ENCODE results near the gene ANKRD23.

Gene ANKRD23

DNA sequence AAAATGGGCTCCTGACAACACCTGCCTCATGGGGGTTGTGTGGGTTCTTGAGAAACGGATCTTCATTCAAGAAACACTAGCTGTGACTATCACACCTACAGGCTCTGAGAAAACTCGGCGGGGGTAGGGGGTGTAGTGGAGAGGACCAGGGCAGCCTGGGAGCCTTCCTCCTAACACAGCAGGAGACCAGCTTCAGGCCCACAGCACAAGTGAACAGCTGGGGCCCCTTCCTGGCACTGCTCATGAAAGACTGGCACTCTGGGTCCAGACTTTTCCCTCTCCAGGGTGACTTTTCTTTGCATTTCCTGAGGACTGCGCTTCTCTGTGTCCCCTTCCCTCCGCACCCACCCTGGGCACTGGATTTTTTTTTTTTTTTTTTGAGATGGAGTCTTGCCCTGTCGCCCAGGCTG, 33.2 kb upstream of the ANKRD23 start:
- DNase-seq (ENCODE audit: low read depth): no peak

DNA sequence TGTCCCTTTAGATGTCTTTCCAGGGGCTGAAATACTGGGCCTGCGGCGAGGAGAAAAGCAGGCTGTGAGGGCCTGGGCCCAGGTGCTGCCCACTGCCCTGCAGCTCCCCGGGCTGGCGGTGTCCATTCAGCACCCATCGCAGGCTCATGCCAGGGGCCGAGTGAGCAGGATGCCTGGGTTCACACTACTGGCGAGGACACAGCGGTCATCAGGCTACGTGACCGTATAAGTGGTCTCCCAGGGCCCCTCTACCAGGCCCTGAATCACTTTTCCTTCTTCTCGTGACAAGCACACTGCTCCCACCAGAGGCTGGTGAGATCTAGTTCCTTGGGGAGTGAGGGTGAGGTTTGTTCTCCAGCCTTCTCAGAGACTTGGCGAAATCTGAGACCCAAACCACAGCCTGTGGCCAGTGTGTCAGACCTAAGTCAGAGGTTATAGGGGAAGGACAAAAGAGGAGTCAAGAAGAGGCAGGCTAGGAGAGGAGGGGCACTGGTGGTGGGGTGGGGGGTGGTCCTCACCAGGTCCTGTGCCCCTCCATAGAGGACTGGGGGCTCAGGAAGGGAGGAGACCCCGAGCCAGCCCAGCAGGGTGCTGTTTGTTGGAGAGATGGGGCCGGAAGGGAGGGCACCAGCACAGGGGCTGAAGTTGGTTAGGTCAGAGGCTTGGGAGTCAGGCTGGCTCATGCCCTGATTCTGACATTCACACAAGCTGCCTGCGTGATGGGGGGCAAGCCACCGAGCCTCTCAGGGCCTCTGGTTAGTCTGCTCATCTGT, 32.6 kb upstream of the ANKRD23 start:
- no peak for DNase-seq (ENCODE audit: low read depth)

DNA sequence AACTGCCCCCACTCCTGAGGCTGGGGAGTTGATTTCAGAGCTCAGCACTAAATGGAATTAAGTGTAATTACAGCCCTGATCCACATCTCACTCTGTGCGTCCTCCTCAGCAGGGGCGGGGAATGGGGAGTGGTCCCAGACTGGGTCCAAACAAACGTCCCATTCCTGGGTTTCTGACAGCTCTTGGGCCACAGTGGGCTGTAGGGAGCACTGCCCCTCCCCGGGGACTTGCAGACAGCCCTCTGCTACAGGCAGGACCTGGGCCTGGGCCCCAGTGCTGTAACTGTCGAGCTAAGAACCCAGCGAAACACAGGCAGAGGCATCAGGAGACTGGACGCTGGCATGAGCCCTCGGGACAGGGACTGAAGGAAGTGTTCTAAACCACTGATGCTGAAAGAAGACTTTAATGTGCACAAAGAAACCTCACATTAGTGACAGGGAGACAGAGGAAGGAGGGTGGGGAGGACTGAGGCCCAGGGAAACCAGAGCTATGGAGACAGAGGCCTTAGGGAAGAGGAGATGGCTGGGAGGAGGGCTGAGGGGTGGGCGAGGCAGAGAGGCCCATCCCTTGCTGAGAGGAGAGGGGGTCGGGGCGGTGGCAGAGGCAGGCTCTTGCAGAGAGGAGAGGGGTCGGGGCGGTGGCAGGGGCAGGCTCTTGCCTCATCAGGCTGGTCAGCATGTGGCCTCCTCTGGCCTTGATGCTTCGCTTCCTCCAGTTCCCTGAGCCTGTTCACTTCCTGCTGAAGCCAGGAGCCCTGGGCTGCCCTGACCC, 31.9 kb upstream of the ANKRD23 start:
- DNase-seq (ENCODE audit: low read depth): no peak

DNA sequence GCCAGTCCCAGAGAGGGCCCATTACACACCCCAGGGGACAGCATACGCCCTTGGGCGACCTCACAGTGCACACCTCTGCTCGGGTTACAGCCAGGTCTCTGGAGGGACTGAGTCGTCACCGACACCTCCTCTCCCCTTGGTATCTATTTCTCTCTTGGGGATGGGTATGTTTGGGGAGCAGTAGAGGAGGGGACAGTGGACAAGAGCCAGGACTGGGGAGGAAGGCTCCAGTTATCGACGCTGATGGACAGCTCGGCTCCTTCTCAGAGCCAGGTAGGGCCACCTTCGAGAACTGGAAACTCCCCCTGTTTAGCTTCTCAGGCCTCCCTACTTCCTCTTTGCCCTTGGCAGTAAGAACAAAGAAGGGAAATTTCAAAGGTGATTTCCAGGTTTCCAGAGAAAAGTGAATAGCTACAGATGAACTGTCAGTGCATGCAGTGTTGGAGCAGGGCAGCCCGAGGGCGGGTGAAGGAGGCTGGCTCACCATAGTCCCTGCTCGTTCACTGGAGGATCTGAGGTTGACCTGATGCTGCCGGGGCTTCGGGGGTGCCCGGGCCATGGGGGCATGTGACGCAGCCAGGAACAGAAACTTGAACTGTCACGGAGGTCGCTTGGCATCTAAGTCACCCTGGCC, 30.5 kb upstream of the ANKRD23 start:
- DNase-seq (ENCODE audit: low read depth): no peak

DNA sequence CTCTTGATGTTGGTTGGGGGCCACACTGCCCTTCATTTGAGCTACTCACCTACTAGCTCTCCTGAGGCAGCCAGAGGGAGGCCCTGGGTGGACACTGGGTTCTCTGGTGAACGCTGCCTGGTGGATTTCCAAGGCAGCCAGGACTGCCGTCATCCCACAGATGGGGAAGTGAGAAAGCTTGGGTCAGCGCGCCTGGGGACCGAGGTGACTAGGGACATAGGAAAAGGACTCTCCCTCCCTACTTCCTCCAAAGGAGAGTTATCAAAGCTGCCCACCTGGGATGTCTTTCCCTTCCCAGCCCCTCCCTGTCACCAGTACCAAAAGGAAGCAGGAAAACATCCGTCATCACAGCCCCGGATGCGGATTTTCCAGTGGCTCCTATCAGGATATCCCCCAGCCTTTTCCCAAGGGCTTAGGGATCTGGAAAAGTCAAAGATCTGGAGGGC, 29.9 kb upstream of the ANKRD23 start:
- no peak for DNase-seq (ENCODE audit: low read depth)

DNA sequence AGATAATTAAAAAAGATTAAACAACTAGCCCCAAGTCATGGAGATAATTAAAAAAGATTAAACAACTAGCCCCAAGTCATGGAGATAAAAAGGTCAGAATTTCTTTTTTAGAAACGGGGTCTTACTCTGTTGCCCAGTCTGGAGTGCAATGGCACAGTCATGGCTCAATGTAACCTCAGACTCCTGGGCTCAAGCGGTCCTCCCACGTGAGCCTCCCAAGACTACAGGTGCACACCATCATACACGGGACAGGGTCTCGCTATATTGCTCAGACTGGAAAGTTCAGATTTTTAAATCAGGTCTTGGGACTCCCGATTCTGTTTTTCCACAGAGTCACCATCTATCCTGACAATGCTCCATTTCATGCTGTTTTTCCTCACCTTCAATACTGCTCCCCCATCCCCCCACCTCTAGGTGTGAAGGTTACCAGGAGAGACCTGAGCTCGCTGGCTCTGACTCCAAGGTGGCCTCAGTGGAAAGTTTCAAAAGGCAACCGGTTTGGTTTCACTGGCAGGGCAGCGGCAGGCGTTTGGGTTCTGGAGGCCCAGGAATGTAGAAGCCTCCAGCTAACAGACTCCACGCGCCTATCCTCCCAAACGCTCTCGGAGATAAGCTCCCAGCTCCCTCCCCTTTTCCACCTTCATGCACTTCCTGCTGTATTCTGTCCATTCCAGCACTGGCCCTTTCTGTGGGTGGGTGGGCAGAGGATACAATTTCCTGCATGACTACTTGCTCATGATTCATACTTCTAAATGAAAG, 28.9 kb upstream of the ANKRD23 start:
- no peak for DNase-seq (ENCODE audit: low read depth)

DNA sequence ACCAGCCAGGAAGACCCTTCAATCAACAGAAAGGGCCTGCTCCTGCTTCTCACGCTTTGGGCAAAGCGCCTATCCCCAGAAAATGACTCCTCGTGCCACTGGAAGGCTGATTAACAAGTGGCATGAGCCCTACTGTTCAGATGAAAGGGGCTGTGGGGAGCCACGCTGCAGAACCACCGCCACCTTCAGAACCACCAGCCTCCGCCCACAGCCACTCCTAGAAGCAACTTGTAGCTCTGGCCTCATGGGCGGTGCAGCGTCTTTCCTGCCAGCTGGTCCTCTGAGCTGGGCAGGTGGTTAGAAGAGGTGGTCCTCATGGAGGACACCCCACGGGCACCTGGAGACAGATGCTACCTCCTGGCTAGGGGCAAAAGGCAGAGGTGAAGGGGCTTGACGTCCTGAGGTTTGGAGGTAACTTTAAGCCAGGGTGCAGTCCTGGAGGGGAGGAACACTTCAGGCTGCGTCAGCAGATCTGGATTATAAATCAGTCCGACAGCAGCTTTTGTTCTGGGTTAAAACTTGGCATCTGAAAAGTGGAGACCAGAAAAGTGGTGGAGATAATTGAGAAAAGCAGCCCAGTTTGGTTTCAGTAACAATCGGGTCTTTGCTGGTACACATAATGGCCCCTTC, 26.9 kb upstream of the ANKRD23 start:
- DNase-seq (ENCODE audit: low read depth): peak; percentile 48

DNA sequence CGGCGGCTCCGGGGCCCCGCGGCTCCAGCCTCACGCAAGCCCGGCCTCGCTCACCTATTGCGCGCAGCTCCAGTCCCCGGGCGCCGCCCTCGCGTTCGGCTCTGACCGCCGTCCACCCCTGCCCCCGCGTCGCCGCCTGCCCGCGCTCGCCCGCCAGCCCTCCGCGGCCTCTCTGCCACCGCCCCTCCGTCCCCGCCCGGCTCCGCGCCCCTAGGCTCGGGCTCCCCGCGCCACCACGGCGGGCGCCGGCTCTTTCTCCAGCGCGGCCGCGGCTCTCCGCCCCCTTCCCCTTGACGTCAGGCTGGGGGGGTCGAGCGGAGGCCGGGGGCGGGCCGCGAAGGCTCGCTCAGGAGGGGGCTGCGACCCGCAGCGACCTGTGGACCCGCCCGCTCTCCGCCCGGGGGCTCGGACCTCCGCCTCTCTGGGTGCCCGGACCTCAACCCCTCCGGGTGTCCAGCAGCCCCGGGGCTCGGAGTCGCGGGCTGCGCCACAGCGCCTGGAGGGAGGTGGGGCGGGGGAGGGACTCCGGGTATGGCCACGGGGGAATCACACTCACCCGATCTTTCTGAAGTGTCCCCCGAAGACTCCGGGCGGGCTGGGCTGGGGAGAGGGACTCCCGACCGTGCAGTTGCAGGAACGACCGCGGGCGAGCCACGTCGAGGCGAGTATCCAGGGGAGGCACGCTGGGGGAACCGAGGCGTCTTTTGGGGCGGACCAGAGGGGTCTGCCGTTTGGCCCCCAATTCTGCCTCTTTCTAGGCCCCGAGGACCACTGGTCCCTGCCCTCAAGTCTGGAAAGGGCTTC, 26.2 kb upstream of the ANKRD23 start, which contains the start of gene SEMA4C:
Gene SEMA4C (minus strand): TSS at position 259 of the 804 bp plus-strand sequence. CDS start 2,194 bp downstream, outside the sequence.
- DNase-seq (ENCODE audit: low read depth): no peak

DNA sequence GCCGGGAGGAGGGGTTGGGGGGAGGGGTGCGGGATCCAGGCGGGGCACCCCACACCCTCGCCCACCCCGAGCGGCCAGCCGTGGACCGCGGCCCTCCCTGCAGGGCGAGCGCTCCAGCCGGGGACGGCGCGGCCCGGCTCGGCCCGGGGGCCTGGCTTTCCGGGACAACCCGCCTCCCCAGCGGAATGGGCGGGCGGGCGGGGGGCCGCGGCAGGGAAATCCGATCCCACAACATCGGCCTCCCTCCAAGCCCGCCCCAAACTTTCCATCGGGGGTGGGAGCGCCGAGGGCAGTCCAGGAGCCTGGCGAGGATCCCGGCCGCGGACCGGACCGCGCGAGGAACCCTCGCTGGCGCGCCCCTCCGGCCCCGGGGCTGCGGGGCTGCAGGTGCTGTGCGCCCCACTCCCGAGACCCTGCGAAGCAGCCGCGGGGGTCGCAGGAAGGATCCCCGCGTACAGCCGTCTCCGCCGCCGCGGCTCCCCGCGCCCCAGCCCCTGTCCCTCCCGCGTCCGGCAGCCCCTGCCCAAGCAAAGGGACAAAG, 25.5 kb upstream of the ANKRD23 start:
- no peak for DNase-seq (ENCODE audit: low read depth)

DNA sequence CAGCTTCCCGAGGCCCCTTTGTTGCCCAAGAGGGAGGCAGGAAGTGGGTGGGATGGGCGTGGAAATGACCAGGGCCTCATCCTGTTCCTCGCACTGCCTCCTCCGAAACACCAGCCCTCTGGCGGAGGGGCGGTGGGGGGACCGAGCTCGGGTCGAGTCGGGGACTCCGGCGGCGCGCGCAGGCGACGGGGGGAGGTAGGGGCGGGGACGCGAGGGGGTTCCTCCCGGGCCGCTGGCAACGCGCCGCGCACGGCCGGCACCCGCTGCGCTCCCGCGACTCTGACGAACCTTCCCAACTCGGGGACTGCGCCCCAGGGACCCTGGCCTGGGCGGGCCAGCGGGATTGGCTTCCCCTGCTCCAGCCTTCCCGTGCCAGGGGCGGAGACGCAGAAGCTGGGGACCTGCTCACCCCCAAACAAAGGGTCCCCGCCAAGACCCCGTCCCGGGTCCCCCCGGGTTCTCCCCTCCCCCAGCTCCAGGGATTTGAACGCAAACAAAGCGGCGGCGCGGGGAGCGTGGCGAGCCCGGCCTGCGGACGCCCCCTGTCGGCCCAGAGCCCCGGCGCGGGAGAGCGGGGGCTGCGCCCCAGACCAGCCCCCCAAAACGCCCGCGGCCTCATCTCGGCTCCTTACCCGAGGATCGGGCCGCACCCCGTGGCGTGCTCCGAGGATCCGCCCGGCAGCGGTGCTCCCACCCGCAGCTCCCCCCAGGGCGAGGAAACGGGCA, 24.9 kb upstream of the ANKRD23 start:
- DNase-seq (ENCODE audit: low read depth): peak; percentile 28

DNA sequence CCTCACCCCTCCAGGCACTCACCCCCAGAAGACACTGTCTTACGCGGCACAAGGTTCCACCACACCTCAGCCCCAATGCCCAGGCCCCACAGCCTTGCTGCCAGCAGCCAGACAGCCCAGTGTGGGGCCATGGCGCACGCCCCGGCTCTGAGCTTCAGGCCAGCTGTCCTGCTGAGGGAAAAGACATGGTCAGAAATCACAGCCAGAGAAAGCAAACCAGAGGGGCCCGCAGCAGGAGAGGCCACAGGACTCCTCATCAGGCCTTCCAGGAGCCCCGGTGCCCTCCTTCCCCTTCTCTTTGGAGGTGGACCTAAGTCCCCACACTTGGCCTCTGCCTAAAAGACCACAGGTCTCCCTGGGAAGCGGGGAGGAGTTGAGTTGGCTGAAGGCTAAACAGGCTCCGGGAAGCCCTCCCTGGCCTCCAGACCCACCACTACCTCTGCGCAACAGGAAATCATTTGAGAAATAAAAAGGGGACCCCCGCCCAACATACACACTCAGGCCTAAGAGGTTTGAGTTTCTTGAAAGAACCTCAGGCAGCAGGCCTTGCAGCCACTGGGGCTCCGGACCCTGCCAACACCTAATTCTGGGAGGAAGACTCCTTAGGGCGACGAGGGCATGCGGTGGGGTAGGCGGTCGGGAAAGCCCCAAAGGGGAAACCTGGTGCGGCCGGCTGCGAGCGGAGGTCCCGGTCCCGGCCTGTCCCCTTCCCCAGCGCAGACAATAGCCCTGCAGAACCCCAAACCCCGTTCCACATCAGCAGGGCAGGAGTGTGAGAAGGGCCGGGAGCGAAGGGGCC, 24.1 kb upstream of the ANKRD23 start:
- no peak for DNase-seq (ENCODE audit: low read depth)

DNA sequence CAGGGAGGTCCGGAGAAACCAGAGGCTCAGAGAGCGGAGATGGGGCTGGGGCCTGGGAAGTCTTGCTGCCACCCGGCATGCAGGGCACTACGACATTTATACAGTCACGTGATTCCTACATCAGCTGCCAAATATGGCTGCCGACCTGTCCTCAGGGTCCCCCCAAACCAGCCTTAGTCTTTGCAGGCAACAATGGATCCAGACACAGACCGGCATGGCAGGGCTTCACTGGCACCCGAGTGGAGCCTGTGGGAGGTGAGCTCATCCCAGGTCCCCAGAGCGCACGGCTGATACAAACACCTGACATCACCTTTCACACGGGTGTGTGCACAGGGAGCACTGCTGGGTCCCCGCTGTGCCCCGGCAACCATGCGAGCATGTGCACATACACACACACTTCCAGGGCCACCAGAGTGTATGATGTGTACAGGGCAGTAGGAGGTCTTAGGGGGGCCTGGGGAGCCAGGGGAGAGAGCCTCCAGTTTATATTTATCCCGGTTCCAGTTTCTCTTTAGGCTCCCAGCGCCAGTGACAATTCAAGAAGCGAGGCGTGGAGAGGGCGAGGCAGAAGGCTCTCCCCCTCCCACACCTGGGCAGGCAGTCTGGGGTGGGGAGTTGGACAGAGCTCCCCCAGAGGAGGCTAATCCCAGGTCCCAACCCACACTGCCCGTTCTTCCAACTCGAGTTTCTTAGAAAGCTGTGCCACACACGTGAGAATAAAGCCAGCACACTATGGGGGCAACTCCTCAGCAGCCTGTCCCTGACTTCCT, 23.4 kb upstream of the ANKRD23 start:
- DNase-seq (ENCODE audit: low read depth): no peak

DNA sequence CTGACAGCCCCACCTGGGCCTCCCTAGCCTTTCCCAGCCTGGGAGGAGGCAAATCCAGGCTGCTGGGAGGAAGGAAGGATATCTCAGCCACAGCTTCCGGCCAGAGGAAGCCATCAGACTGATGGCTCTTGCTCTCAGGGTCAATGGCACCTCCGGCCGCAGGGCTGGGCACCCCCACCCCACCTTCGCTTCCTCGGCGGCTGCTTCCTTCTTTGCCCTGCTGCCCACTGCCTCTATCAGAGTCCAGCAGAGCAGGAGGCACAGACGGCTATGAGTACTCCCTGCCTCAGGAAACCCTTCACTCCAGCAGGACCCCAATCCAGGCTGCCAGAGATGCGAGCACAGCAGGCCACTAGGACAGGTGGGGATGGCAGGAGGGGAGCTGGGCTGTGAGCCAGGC, 22.8 kb upstream of the ANKRD23 start:
- DNase-seq (ENCODE audit: low read depth): no peak

DNA sequence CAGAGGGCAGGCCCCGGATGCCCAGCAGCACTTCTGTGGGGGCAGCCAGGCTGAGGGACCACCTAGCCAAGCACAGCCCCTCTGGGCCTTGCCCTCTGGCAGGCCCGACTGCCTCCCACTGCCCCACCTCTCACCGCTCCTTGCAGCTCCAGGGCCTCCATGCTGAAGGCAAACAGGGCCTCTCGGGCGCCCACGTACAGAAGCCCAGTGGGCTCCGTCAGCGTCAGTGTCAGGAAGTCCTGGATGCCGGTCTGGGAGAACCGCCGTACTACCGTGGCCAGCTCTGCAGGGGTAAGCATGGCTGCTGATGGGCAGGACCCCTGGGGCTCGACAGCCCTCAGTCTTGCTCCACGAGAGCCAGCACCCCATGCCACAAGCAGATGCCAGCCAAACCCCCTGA, 22.3 kb upstream of the ANKRD23 start:
- DNase-seq (ENCODE audit: low read depth): no peak

DNA sequence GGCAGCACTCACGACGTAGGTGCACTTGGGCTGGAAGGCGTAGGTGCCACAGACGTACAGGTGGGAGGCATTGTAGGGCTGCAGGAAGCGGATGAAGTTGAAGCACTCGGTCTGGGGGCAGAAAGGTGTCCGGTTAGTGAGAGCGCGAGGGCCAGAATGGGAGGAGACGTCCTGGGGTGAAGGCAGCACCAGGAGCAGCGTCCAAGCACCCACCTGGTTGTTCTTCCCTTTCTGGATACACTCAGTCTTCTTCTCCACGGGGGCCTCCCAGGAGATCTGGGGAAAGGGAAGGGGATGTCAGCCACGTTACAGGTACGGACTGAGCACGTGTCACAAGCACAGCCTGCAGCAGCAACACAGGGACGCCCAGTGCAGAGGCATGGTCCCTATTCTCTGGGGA, 21.8 kb upstream of the ANKRD23 start:
- DNase-seq (ENCODE audit: low read depth): no peak

DNA sequence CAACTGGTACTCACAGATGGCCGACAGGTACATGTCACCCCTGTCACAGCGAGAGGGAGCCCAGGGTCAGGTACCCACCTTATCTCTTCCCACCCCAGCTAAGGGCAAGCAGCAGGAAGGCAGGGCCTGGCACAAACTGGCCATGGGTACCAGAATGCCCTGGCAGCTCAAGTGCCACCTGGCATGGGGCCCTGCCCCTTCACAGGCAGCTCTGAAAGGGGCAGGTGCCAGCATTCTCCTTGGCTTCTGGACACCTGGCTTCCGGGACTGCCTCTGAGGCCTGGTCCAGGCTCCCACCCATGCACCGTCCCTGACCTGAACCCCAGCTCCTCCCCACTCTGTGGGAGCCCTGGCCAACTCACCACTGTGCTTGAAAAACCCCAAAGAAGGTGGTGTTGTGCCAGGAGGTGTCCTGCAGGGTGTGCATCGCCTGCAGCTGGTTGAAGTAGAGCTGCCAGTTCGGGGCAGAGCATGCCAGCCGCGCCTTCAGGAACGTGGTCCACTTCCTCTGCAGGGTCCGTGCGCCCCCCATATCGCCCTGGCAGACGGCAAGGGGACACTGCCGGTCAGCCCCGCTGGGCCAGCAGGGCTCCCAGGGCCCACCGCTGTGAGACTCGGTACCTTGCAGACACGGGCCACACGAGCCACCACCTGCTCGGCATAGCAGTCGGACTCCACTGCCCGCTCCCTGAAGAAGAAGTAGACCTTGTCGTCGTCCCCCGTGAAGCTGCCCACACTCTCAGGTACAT, 20.7 kb upstream of the ANKRD23 start:
- no peak for DNase-seq (ENCODE audit: low read depth)

DNA sequence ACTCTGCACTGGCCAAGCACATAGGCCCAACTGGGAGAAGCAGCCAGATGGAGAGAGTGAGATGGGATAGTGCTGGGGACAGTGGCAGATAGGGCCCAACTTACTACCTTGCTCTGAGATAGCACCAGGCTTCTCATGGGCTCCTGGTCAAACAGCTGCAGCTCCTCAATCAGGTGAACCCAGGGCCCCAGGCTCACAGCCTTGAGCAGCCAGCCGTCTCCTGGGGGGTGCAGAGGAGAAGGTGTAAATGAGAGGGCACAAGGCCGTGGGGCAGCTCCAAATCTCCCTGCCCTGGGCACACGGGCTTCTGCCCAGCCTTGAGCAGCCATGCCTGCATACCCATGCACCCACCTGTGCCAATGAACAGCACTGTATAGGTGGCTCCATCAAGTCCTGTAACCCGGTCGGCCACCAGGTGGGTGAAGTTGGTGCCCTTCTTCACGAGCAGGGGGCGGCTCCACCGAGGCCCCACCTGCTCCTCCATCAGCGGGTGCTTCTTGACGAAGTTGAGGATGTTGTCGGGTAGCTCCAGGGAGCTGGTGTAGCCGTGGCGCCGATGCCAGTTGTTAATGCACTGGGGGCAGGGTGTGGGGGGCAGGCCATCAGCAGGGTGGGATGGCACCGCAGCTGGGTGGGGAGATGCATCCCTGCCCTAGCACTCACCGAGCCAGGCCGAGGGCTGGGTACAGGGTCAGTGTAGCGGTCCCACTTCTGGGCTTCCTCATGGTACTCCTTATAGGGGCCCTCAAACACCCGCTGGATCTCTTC, 19.9 kb upstream of the ANKRD23 start:
- no peak for DNase-seq (ENCODE audit: low read depth)

Data from stimulated activated CD4-positive, alpha-beta T cell treated with anti-CD3 and anti-CD28 coated beads, Interleukin-2, amount 100 ng/mL, for 4 hours (primary cell).